GM21786 (cell line): ENCODE results near the gene ADAM10.

ENCODE experiments used
- ATAC-seq: cut with Tn5 transposase; IDR thresholded peaks from one replicate; pipeline ENCODE4 v1.9.1; 2021; ENCODE audit not compliant: unreplicated experiment

The ADAM10 gene

DNA sequence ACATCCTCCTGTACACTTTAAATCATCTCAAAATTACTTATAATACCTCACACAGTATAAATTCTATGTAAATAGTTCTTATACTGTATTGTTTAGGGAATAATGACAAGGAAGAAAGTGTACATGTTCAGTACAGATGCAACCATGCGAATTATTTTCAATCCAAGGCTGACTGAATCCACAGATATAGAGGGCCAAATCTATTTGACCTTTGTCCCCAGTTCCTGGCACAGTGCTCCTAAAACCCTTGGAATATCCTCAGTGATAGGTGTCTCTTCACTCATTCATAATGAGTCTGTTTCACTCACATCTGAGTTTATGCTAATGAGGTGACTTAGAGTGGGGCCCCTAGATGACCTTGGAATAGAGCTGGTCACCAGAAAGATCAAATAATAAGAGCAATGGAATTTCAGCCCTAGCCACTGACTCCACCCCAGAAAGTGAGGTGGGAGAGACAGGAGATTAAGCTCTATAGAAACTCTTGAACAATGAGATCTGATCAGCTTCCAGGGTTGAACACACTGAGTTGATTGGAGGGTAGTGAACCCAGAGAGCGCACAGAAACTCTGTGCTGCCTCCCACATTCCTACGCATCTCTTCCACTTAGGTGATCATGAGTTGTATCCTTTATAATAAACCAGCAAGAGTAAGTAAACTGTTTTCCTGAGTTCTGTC, 65.3 kb downstream of the ADAM10 start:
- ATAC-seq, result no peak

DNA sequence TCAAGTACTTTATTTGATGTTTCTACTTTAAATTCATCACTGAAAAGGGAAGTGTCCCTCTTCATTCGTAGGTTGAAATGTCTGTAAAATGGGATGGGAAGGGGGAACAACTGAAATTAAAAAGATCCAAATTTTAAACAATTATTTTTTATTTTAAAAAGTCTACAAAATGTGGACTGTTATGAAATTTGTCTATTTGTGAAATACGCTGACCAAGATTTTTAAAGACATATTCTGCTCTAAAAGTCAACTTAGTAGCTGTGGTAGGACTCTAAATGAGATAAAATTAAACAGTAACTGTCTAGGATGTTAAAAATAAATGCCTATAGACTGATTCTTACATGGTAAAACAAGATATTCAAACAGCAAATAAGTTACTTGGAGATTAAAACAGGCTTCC, 67.3 kb downstream of the ADAM10 start:
- no peak for ATAC-seq

GRCh38 chr15:58678683-58679082, 70.8 kb downstream of the ADAM10 start:
- no peak for ATAC-seq

- ATAC-seq, result no peak
These were observed 72.1 kb downstream of the ADAM10 start for GRCh38 chr15:58677426-58677825.

- no peak for ATAC-seq
These were observed 72.7 kb downstream of the ADAM10 start for GRCh38 chr15:58676766-58677165.

GRCh38 chr15:58671186-58671585, 78.3 kb downstream of the ADAM10 start:
- no peak for ATAC-seq

GRCh38 chr15:58669108-58669507, 80.4 kb downstream of the ADAM10 start:
- ATAC-seq, result no peak

DNA sequence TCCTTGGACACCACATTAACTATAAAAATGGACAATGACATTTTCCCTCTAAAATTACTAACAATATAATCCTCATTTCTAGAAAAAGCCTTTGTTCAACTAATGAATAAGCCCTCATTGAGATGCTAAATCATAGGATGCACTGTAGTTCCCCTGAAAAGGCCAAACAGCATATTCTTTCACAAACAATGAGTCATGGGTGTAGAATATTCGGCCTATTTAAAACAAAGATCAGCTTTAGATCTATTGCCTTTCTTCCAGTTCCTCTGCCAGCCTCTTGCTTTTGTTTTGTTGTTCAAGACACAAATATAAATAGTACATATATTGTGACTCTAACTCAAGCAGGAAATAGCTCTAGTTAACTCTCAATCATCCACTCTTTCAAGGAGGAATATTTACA, 82.5 kb downstream of the ADAM10 start:
- ATAC-seq, result no peak

DNA sequence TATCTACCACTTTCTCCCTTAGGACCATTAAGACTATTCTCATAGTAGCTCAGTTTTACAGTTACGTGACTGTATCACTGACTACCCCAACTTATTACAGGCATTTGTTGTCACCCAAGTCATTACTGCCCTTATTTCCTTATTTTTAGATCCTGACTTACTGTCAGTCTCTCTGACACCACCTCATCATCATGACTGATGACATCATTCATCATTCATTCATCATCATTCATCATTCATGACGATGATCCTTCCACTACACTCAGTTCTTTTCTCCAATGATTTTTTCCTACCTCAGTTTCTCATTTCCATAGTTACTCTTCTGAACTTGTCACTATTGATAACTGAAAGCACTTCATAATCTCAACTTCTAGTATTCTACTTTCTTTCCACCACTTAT, 83.8 kb downstream of the ADAM10 start:
- no peak for ATAC-seq

DNA sequence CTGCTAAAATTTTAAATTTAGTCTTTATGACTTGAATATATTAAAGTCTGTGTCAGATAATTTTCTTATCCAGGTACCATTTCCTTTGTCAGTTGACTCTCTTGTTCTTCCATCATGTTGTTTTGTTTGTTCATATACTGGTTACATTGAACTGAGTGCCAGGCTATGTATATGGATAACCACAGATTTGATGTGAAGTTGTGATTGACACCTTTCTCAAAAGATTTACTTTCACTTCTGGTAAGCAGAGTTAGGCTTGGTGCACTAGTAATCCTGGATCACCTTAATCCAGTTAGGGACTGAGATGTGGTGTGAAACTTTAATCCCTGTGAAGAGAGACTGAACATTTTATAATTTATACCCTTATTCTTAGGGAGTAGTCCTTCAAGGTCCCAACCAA, 99.4 kb downstream of the ADAM10 start:
- ATAC-seq, result no peak

DNA sequence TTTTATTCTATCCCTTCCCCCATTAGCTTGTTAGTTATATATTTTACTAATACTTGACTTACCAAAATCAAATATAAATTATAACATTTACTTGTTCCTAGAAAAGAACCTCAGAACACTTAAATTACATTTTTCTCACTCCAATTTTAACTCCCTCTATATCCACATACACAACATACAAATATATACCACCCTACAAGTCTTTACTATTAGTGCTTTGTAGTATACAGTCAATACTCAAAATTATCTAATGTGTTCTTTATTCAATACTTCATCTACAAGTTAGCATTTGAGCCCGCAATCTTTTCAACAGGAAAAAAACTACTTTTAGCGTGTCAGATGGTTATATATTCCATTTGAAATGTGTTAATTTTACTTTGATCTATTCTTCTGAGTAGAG, 100.3 kb downstream of the ADAM10 start:
- no peak for ATAC-seq

DNA sequence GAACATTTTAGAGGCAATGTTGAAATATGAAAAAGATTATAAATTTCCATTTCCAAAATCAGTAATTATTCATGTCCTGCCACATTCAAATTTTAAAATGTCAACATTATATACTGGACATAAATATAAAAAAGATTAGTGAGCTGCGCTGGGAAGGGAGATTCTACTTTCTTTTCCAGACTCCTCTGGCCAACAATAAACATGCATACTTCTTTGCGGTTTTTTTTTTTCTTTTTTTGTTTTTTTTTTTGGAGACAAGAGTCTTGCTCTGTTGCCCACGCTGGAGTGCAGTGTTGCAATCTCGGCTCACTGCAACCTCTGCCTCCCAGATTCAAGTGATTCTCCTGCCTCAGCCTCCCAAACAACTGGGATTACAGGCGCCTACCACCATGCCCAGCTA, 105.5 kb downstream of the ADAM10 start:
- no peak for ATAC-seq

DNA sequence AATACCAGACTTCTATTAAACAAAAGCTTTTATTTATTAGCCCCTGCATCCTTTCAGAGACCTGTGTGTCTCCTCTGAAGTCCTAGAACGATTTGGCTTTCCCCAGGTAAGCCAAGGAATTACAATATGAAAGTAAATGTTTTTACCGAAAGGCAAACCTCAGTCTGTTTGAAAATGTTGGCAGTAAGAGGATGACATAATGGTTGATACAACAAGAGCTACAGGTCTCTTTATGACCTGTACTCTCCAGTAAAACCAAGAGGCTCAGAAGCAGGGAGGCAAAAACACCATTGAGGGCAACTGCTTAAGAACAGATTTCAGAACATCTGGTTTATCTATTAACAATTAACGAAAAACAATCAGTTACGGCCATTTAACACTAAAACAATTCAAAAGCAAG, 107.8 kb downstream of the ADAM10 start:
- no peak for ATAC-seq

- ATAC-seq, result no peak
These were observed 109.5 kb downstream of the ADAM10 start for GRCh38 chr15:58639992-58640391.

GRCh38 chr15:58639002-58639756, 110.3 kb downstream of the ADAM10 start:
- ATAC-seq, result no peak

- no peak for ATAC-seq
These were observed 116.7 kb downstream of the ADAM10 start for GRCh38 chr15:58632789-58633188.

DNA sequence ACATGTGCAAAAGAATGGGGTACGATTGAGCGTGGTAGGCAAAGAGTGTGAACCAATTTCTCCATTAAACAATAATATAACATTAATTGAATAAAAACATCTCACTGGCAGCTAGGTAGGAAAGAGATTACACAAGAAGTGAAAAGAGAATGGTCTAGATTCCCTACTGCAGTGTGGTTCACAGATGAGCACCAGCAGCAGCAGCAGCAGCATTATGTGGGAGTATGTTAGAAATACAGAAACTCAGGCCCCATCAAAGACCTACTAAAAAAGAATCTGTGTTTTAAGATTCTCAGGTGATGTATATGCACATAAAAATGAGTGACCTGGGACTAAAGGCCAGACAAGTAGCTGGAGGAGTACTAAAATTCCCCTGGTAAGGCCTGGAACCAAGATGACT, 118.2 kb downstream of the ADAM10 start:
- ATAC-seq, result no peak

GRCh38 chr15:58629625-58630024, 119.9 kb downstream of the ADAM10 start:
- no peak for ATAC-seq

DNA sequence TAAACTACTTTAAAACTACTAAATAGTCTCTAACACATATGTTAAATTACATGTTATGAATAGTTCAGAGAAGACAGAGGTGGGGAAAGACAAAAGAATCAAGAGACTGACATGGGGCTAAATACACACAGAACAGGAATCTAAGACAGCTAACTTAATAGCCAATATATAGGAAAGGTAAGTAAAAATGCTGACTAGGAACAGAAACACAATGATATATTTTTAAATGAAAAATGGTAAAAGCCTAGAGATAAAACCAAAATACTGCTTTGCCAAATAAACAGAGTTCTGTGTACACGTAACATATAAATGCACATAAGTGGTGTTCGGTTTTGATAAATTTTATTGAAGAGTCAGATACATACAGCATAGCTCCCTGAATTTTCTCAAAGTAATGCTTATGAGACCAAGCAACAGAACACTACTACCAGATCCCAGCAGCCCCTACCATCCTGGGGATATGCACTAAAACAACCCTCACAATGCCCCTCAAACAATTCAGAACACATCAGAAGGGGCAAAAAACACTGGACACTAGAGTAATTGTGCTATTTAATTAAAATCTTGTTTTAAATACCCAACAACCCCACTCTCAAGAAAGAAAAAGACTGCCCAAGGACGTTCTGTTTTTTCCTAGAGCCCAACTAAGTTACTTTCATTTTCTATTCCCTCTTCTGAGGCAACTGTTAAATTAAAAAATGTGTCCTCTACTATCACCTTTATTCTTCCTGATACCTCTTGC, 121.1 kb downstream of the ADAM10 start:
- ATAC-seq, result no peak

DNA sequence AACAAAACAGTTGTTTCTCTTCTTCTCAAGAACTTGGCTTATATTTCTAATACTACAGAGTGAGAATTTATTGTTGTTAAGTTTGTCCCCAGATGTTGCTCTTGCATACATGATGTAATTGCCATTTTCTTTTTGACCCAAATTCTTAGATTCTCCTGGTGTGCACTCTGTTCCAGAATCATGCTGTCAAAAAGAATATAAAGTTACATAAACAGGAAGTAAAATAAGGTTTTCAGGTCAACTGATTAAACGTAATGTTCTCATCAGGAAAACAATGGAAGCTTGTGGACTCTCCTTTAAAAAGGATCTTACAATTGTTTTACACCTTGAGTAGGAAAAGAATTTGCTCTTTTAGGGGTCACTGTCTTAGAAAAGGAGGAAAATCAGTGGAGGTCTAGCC, 121.8 kb downstream of the ADAM10 start:
- ATAC-seq, result no peak

DNA sequence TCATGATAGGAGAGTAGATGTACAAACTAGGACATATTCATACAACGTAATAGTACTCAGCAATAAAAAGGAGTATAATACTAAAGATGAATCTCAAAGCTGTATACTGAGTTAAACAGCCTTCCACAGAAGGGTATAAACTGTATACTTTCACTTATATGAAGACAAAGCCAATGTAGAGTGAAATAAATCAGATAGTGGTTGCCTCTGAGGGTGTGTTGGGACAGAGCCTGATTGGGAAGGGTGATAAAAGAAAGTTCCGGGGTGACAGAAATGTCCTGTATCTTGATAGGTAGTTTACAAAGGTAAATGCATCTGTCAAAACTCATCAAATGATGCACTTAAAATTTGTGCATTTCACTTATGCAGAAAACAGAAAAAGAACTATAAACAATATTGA, 122.5 kb downstream of the ADAM10 start:
- no peak for ATAC-seq

DNA sequence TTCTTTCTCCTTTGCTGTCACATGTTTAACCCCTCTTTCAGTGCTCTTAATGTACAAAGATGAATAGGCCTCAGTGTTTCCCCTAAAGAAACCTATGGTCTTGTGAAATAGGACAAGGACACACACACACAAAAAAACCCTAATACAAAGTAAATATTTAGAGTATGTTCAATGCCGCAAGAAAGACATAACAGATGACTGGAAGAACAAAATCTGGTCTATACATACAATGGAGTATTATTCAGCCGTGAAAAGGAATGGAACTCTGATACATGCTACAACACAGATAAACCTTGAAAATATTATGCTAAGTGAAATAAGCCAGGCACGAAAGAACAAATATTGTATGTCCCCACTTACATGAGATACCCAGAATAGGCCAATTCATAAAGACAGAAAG, 123.1 kb downstream of the ADAM10 start:
- no peak for ATAC-seq
